ENCODE measurements around the gene PTPRG. TPM values are rescaled to one million over a fixed set of nuclear protein-coding genes. Genes with fewer than 3 reads are reported as not detected.

Gene PTPRG
- total RNA-seq, 1 experiment from 2014 or later, result 32.1 TPM

DNA sequence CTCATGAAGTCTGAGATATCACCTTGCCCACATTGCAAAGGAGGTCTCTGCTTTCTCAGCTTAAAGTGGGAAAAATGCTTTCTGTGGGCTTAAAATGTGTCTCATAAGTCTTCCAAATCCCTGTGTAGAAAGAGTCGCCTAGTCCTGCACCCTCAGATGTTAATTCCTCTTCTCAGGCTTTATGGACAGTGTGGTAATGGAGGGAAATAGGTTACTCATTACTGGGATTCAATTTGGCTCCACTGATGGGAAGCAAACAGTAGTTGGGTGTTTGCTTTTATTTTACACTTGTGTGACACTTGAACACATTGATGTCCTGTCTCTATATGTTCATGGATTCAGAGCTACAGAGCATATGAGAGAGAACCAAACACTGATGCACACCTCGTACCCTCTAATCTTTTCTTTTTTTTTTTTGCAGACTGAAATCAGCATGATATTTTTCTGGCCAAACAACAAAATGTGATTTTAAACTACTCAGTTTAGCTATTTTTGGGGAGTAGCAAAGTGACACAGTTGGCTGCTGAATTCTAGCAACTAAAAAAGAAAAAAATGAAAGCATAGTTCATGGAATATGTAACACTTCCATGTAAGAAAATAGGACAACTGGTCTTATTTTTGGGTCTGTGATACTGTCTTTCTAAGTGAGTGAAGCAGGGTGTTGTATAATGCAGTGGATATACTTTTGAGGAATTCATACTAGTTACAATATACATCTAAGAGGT is 8.6 kb downstream of the PTPRG start:
- H3K4me2 ChIP-seq (ENCODE audit: low read length), result no peak overlapping the region
- H3K27ac ChIP-seq (ENCODE audit: low read depth, low read length), result no peak overlapping the region
- DNase-seq (ENCODE audit: low read depth, low spot score) (no peak), ATAC-seq (no peak)
- ChIA-PET CTCF (no interaction called here), RAD21 (ENCODE audit: low non-redundant PET in 1 of 2, low total read pairs in 2 of 2, uncharacterized antibody in 2 of 2, unreplicated experiment in 2 of 2) (no interaction called here), POLR2A (no interaction called here)
- H3K9me3 ChIP-seq (ENCODE audit: control insufficient read depth in 1 of 2, insufficient read depth in 1 of 2, low read depth in 1 of 2, low read length in 2 of 2), result no peaks in the 10 kb centered on the region; a peak in 1 of 4 replicates
- no peaks in the 10 kb centered on the region for H3K9me2 ChIP-seq (ENCODE audit: insufficient read depth)
- BruUV-seq (replicated peaks), result no TSS peak
- no peak overlapping the region for H2AFZ ChIP-seq (ENCODE audit: low read depth, low read length, poor library complexity, severe bottlenecking)
- TF ChIP-seq ELF1 (IDR thresholded peaks at IDR 0.05; ENCODE audit: borderline replicate concordance, low read depth), result no peak
- TF ChIP-seq, protein P1, sequence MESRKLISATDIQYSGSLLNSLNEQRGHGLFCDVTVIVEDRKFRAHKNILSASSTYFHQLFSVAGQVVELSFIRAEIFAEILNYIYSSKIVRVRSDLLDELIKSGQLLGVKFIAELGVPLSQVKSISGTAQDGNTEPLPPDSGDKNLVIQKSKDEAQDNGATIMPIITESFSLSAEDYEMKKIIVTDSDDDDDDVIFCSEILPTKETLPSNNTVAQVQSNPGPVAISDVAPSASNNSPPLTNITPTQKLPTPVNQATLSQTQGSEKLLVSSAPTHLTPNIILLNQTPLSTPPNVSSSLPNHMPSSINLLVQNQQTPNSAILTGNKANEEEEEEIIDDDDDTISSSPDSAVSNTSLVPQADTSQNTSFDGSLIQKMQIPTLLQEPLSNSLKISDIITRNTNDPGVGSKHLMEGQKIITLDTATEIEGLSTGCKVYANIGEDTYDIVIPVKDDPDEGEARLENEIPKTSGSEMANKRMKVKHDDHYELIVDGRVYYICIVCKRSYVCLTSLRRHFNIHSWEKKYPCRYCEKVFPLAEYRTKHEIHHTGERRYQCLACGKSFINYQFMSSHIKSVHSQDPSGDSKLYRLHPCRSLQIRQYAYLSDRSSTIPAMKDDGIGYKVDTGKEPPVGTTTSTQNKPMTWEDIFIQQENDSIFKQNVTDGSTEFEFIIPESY (IDR thresholded peaks at IDR 0.05; ENCODE audit: extremely low read depth, insufficient replicate concordance, low read length), result no peak
- TF ChIP-seq, protein P2, sequence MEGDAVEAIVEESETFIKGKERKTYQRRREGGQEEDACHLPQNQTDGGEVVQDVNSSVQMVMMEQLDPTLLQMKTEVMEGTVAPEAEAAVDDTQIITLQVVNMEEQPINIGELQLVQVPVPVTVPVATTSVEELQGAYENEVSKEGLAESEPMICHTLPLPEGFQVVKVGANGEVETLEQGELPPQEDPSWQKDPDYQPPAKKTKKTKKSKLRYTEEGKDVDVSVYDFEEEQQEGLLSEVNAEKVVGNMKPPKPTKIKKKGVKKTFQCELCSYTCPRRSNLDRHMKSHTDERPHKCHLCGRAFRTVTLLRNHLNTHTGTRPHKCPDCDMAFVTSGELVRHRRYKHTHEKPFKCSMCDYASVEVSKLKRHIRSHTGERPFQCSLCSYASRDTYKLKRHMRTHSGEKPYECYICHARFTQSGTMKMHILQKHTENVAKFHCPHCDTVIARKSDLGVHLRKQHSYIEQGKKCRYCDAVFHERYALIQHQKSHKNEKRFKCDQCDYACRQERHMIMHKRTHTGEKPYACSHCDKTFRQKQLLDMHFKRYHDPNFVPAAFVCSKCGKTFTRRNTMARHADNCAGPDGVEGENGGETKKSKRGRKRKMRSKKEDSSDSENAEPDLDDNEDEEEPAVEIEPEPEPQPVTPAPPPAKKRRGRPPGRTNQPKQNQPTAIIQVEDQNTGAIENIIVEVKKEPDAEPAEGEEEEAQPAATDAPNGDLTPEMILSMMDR (IDR thresholded peaks at IDR 0.05 in 2 of 3, conservative IDR thresholded peaks at IDR 0.05 in 1 of 3; ENCODE audit: borderline replicate concordance in 1 of 3, insufficient read depth in 1 of 3, low read depth in 2 of 3, low read length in 2 of 3), result no peak
- no peak for TF ChIP-seq EZH2phosphoT487 (IDR thresholded peaks at IDR 0.05; ENCODE audit: borderline replicate concordance)
- no peak for TF ChIP-seq CBX3 (IDR thresholded peaks at IDR 0.05; ENCODE audit: low read depth)
- no peak for TF ChIP-seq EGR1 (IDR thresholded peaks at IDR 0.05; ENCODE audit: low read depth)
- TF ChIP-seq ZFX (IDR thresholded peaks at IDR 0.05), result no peak
- no peaks in the 10 kb centered on the region for H3K27me3 ChIP-seq (ENCODE audit: insufficient read depth, low read length)
- no peaks in the 10 kb centered on the region for H4K20me1 ChIP-seq (ENCODE audit: insufficient read depth)
- H3K36me3 ChIP-seq (ENCODE audit: control insufficient read depth in 1 of 2, insufficient read depth in 2 of 2, low read length in 2 of 2), result no peaks in the 10 kb centered on the region
- H3K4me3 ChIP-seq (replicated peaks in 1 of 2; ENCODE audit: low read depth in 1 of 2, low read length in 2 of 2), result no peak overlapping the region
- H3K79me2 ChIP-seq (ENCODE audit: insufficient read depth, low read length), result peaks cover 96% of the 10 kb centered on the region
- intact Hi-C loops (cut with micrococcal nuclease), result loop anchor here (10.0 kb wide), 2 partner anchors 285 to 615 kb away; no protein-coding TSS in a partner anchor
- no peak overlapping the region for H3K9ac ChIP-seq (ENCODE audit: low read length)
- H3K4me1 ChIP-seq (ENCODE audit: control insufficient read depth in 1 of 2, insufficient read depth in 2 of 2, low read length in 2 of 2), result peaks cover 0 to 14% of the 10 kb centered on the region in 2 experiments; a peak in 3 of 4 replicates
